Kidney (tissue), 14 donors: ENCODE measurements around the gene ATP13A3. TPM values are rescaled to one million over a fixed set of nuclear protein-coding genes. Genes with fewer than 3 reads are reported as not detected.

Experiments
- DNase-seq, 5 donors: peaks; one replicate each; pipeline ENCODE4 v3.0.0-alpha.2; 2013 to 2020
- FAIRE-seq: peaks from 2 replicates; lab custom pipeline; 2012; peaks lifted over from hg19 to GRCh38; lab: Jason Lieb, UNC
- H3K27ac ChIP-seq, 2 donors: one replicate each; pipeline ENCODE4 v1.7.0; 2013; ENCODE audit warnings: low read depth in 2 of 2, low read length in 2 of 2, inconsistent platforms in 1 of 2
- H3K27me3 ChIP-seq: one replicate; pipeline ENCODE4 v1.7.1; 2013; ENCODE audit warnings: low read length, inconsistent platforms; ENCODE audit not compliant: control insufficient read depth, insufficient read depth
- H3K36me3 ChIP-seq, 3 donors: one replicate each; pipeline versions ENCODE4 v1.7.0 to v1.7.1; 2013; ENCODE audit warnings: low read length in 3 of 3, control low read depth in 1 of 3, inconsistent platforms in 1 of 3; ENCODE audit not compliant: insufficient read depth in 3 of 3, control insufficient read depth in 2 of 3
- H3K4me1 ChIP-seq, 3 donors: one replicate each; pipeline versions ENCODE4 v1.7.0 to v1.7.1; 2013; ENCODE audit warnings: low read length in 3 of 3, inconsistent platforms in 1 of 3, low read depth in 1 of 3; ENCODE audit not compliant: control insufficient read depth in 2 of 3, insufficient read depth in 2 of 3
- H3K4me3 ChIP-seq, 3 donors: one replicate each; pipeline versions ENCODE4 v1.7.0 to v1.8.1; 2013; ENCODE audit warnings: low read length in 3 of 3, control low read depth in 1 of 3, inconsistent platforms in 1 of 3
- H3K9ac ChIP-seq, 3 donors: one replicate each; pipeline versions ENCODE4 v1.7.0 to v1.7.1; 2013; ENCODE audit warnings: low read length in 3 of 3, control low read depth in 1 of 3, inconsistent platforms in 1 of 3
- H3K9me3 ChIP-seq, 3 donors: one replicate each; pipeline versions ENCODE4 v1.7.0 to v1.7.1; 2013; ENCODE audit warnings: low read length in 3 of 3, control low read depth in 1 of 3, inconsistent platforms in 1 of 3; ENCODE audit not compliant: control insufficient read depth in 2 of 3, insufficient read depth in 1 of 3
- intact Hi-C: fragments of 100-400 bp; cut with DNase I; formaldehyde crosslinking; loops from one replicate; pipeline ENCODE4 v1.11.1; 2022
- polyA plus RNA-seq: library from polyadenylated mRNA; stranded (reverse); fragments of 350-450 nt; fragmentation: Illumina TruSeq; extraction: RNeasy Lipid Tissue Mini Kit (QIAGEN cat#74804); gene quantifications from one replicate; pipeline ENCODE4 v1.2.3, GENCODE V29; 2014; ENCODE audit warnings: low read depth, low replicate concordance; ENCODE audit not compliant: insufficient read depth
- total RNA-seq: library from RNA; stranded (reverse); fragmentation: NEBNext Ultra II Directional; extraction: Animal tissue kit (Norgen Biotek cat#: 25700); gene quantifications from one replicate; pipeline ENCODE4 v1.2.1, GENCODE V29; 2021
- TF ChIP-seq, protein P1 (sequence below): IDR thresholded peaks from 3 replicates; pipeline ENCODE4 v1.5.1; 2012; ENCODE audit warnings: mild to moderate bottlenecking, moderate library complexity, borderline replicate concordance; ENCODE audit not compliant: insufficient read depth; ENCODE audit errors: extremely low read depth
- donor health status: control.
- donor health status: control.
- donor health status: control.
- donor health status: control.
- donor health status: control.
- donor health status: DM: yes; HTN: yes; CAD: no.
- donor health status: Normal renal cell carcinoma (clear cell type).

Gene ATP13A3
- total and polyA plus RNA-seq, 2 donors from 2014 or later: 15.3 to 103 TPM

DNA sequence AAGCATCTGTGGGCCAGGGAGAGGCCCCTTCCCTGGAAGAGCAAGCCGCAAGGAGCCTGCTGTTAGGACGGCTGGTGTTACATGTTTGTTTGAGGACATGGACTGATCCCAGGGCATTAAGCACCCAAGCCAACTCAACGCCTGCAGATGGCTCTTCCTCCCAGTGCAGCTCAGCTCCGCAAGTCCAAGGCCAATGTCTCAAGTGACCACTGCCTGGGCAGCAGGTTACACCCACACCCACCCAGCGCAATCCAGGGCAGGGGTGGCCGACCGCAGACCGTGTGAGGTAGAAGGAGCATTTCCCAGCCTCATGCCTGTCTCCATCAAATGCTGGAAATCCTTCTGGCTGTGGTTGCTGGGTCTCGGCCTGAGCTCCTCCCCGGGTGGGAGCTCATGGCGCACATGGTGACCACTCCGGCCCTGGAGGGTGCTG lies 102.2 kb downstream of the ATP13A3 start:
- DNase-seq: peak in 1 of 5 donors; percentile 28
- Histone ChIP-seq H3K36me3 (no peaks in the 10 kb centered on the region), H3K9ac (no peak overlapping the region), H3K4me3 (no peak overlapping the region), H3K27ac (no peak overlapping the region), H3K4me1 (no peaks in the 10 kb centered on the region), H3K9me3 (no peaks in the 10 kb centered on the region), H3K27me3 (no peaks in the 10 kb centered on the region)
- intact Hi-C loops: no loop called here
- no peak for FAIRE-seq
- TF ChIP-seq, protein P1, sequence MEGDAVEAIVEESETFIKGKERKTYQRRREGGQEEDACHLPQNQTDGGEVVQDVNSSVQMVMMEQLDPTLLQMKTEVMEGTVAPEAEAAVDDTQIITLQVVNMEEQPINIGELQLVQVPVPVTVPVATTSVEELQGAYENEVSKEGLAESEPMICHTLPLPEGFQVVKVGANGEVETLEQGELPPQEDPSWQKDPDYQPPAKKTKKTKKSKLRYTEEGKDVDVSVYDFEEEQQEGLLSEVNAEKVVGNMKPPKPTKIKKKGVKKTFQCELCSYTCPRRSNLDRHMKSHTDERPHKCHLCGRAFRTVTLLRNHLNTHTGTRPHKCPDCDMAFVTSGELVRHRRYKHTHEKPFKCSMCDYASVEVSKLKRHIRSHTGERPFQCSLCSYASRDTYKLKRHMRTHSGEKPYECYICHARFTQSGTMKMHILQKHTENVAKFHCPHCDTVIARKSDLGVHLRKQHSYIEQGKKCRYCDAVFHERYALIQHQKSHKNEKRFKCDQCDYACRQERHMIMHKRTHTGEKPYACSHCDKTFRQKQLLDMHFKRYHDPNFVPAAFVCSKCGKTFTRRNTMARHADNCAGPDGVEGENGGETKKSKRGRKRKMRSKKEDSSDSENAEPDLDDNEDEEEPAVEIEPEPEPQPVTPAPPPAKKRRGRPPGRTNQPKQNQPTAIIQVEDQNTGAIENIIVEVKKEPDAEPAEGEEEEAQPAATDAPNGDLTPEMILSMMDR: no peak

DNA sequence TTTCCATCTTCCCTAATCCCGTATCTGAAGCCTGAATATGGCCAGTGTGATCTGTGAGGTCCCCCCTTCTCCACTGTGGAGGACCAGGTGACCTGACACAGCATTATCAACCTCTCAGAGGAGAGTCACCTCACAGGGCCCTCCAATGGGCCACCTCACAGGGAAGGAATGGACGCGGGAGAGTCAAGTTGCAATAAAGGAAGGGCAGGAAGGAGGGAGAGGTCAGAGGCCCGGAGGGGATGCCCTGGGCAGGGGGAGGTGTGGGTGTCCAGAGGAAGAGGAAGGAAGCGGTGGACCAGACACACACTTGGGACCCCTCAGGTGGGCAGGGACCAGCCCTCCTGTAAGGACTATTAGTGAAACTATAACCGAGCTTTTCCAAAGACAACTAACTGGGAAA lies 102.6 kb downstream of the ATP13A3 start:
- Histone ChIP-seq H3K9ac (no peak overlapping the region), H3K9me3 (no peaks in the 10 kb centered on the region), H3K27ac (no peak overlapping the region), H3K4me1 (no peaks in the 10 kb centered on the region), H3K27me3 (no peaks in the 10 kb centered on the region), H3K36me3 (no peaks in the 10 kb centered on the region), H3K4me3 (no peak overlapping the region)
- TF ChIP-seq, protein P1: no peak
- intact Hi-C loops: no loop called here
- FAIRE-seq (no peak), DNase-seq (peak in 1 of 5 donors; percentile 30)

DNA sequence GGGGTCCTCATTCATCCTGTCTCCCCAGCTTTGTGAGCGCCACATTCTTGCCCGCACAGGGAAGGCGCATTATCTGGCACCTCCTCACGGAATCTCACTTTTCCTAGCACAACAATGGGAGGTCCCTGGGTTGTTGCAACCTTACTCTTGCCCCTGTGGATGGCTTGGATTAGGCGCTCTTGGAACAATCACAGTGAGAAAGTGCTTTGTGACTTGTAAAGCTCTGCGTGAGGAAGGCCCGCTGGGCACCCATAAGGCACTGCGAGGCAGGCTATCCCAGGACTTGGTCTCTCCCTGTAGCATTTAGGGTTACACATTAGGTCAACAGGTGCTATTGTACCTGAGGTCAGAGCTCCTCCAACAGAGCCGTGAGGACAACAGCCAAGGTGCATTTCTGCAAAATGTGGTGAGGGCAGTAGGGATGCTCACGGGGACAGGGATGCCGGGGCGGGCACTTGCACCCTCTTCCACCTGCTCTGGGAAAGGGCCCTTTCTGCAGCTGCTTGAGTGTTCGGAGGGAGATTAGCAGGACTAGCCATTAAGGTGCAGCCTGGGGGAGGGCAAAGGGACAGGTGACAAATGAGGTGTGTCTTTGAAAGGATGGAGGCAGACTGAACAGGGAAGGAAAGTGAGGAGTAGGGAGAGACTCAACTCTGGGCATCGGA lies 103.4 kb downstream of the ATP13A3 start:
- H3K27ac ChIP-seq: no peak overlapping the region
- no peaks in the 10 kb centered on the region for H3K27me3 ChIP-seq
- H3K4me1 ChIP-seq: no peaks in the 10 kb centered on the region
- no peaks in the 10 kb centered on the region for H3K36me3 ChIP-seq
- H3K9ac ChIP-seq: no peak overlapping the region
- TF ChIP-seq, protein P1: no peak
- H3K9me3 ChIP-seq: no peaks in the 10 kb centered on the region
- H3K4me3 ChIP-seq: no peak overlapping the region
- DNase-seq (peak in 1 of 5 donors; percentile 19), FAIRE-seq (no peak)
- intact Hi-C loops: no loop called here

DNA sequence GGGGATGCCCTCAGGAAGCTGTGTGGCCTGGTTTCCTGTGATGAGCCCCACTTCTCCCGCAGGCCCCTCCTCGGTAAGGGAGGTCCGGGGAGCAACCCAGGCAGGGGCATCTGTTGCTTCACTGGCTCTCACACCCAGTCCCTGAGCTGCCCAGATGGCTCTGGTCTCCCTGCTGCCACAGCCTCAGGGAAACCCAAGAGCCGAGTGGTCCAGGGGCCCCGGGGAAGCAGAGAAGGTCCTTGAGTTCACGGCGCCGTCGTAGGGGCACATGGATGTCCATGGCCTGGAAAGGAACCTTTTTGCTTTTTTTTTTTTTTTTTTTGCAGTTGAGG lies 103.9 kb downstream of the ATP13A3 start:
- Histone ChIP-seq H3K27ac (no peak overlapping the region), H3K4me1 (no peaks in the 10 kb centered on the region), H3K27me3 (no peaks in the 10 kb centered on the region), H3K9ac (no peak overlapping the region), H3K4me3 (no peak overlapping the region), H3K9me3 (no peaks in the 10 kb centered on the region), H3K36me3 (no peaks in the 10 kb centered on the region)
- FAIRE-seq: no peak
- peak in 1 of 5 donors; percentile 20 for DNase-seq
- intact Hi-C loops: no loop called here
- TF ChIP-seq, protein P1: no peak
